Measurements from ENCODE around the gene TSC22D1.

DNA sequence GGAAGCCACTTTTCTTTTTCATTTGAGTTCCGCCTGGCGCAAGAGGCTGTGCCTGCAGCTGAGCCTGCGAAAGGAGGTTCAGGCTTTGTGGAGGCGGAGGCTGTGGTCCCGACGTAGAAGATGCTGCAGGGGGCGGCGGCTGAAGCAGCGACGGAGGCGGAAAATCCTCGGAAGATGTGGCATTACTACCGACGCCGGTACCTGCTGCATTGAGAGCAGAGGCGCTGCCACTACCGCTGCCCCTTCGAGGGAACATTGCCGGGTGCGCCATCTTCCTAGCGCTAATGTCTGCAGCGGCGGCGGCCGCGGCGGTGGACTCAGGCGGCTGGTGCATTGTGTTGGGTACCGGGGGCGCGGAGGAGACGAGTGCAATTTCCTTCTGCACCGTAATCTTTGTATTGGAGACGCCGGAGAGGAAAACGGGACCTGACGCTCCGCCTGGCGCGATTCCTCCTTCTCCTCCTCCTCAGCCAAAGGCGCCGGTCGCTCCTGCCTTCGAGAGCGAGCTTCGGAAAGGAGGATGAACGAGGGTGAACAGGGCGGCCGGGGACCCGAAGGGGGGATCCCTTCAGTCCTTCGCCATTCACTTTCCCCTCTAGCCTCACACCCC is at the start of gene TSC22D1:
- no peak for TF ChIP-seq SP1 (IDR thresholded peaks at IDR 0.05)
- TF ChIP-seq FOXK2 (IDR thresholded peaks at IDR 0.05): no peak
- TF ChIP-seq HDGF (IDR thresholded peaks at IDR 0.05; ENCODE audit: borderline replicate concordance): no peak
- no peak for TF ChIP-seq ZNF384 (IDR thresholded peaks at IDR 0.05)
- no peak for TF ChIP-seq ELF4 (IDR thresholded peaks at IDR 0.05)
- no peak for TF ChIP-seq FOXA1 (IDR thresholded peaks at IDR 0.05)
- TF ChIP-seq SUZ12 (IDR thresholded peaks at IDR 0.05): no peak
- TF ChIP-seq, protein P1, sequence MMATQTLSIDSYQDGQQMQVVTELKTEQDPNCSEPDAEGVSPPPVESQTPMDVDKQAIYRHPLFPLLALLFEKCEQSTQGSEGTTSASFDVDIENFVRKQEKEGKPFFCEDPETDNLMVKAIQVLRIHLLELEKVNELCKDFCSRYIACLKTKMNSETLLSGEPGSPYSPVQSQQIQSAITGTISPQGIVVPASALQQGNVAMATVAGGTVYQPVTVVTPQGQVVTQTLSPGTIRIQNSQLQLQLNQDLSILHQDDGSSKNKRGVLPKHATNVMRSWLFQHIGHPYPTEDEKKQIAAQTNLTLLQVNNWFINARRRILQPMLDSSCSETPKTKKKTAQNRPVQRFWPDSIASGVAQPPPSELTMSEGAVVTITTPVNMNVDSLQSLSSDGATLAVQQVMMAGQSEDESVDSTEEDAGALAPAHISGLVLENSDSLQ (IDR thresholded peaks at IDR 0.05): no peak
- TF ChIP-seq ARNT (IDR thresholded peaks at IDR 0.05): no peak
- TF ChIP-seq NFRKB (IDR thresholded peaks at IDR 0.05): no peak
- TF ChIP-seq FOXM1 (IDR thresholded peaks at IDR 0.05; ENCODE audit: borderline replicate concordance): no peak
- no peak for TF ChIP-seq TARDBP (IDR thresholded peaks at IDR 0.05)
- TF ChIP-seq CTBP1 (IDR thresholded peaks at IDR 0.05; ENCODE audit: borderline replicate concordance): no peak

Data from HEK293T (cell line).